ENCODE measurements around the gene PRKAR1B.

Gene PRKAR1B

DNA sequence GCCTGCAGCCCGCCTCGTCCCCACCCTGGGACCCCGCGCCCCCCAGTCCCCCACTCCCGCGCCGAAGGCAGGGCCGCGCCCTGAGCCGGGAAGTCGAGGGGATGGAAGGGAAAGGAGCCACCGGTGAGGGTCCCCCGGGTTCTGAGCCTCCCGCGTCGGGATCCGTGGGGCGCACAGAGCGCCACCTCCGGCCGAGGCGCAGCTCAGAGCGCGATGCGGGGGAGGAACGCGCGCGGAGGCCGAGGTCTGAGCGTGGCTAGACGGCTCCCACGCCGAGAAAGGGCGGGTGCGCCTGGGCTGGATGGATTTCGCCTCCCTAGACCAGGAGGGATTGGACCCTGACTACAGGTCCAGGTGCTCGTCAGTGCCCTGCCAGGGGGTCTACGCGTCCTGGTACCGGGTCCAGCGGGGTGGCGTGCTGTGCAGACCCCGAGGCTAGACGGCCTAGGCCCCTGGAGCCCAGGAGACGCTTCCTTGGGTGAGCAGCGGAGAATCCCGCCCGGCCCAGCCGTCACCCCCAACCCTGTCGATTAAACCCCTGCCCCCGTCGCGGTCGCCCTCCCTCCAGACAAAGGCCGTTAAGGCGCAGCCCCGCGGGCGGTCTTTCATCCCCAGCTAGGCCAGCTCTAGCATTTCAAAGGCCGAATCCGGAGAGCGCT, 206.4 kb downstream of the PRKAR1B start:
- TF ChIP-seq EZH2 (IDR thresholded peaks at IDR 0.05; ENCODE audit: borderline replicate concordance, low read length), result no peak
- TF ChIP-seq, protein P1, sequence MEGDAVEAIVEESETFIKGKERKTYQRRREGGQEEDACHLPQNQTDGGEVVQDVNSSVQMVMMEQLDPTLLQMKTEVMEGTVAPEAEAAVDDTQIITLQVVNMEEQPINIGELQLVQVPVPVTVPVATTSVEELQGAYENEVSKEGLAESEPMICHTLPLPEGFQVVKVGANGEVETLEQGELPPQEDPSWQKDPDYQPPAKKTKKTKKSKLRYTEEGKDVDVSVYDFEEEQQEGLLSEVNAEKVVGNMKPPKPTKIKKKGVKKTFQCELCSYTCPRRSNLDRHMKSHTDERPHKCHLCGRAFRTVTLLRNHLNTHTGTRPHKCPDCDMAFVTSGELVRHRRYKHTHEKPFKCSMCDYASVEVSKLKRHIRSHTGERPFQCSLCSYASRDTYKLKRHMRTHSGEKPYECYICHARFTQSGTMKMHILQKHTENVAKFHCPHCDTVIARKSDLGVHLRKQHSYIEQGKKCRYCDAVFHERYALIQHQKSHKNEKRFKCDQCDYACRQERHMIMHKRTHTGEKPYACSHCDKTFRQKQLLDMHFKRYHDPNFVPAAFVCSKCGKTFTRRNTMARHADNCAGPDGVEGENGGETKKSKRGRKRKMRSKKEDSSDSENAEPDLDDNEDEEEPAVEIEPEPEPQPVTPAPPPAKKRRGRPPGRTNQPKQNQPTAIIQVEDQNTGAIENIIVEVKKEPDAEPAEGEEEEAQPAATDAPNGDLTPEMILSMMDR (IDR thresholded peaks at IDR 0.05; ENCODE audit: low read length), result no peak
- no peaks in the 10 kb centered on the region for H3F3A ChIP-seq (ENCODE audit: insufficient read depth, low read length)
- H3K36me3 ChIP-seq (ENCODE audit: insufficient read depth, low read length), result no peaks in the 10 kb centered on the region
- no peaks in the 10 kb centered on the region for H4K20me1 ChIP-seq (ENCODE audit: insufficient read depth, low read length)
- no peaks in the 10 kb centered on the region for H3K79me2 ChIP-seq (ENCODE audit: insufficient read depth, low read length)
- H3K4me1 ChIP-seq (ENCODE audit: insufficient read depth, low read length, severe bottlenecking), result no peaks in the 10 kb centered on the region
- H3K9me3 ChIP-seq (ENCODE audit: low read length), result no peaks in the 10 kb centered on the region
- H3K9me2 ChIP-seq (ENCODE audit: low read depth, low read length), result no peaks in the 10 kb centered on the region
- no peak overlapping the region for H3K4me2 ChIP-seq (ENCODE audit: low read length)
- H3K27me3 ChIP-seq (ENCODE audit: insufficient read depth, low read length), result 0 out of 2 replicates have a peak, but pooled peaks cover 4% of the 10 kb centered on the region
- no peak overlapping the region for H3K9ac ChIP-seq (ENCODE audit: low read length)
- no peak overlapping the region for H3K4me3 ChIP-seq (ENCODE audit: low read depth, low read length, poor library complexity, severe bottlenecking)
- H3K27ac ChIP-seq (ENCODE audit: low read depth, low read length, poor library complexity, severe bottlenecking), result no peak overlapping the region
- no peak overlapping the region for H2AFZ ChIP-seq (ENCODE audit: low read length)

DNA sequence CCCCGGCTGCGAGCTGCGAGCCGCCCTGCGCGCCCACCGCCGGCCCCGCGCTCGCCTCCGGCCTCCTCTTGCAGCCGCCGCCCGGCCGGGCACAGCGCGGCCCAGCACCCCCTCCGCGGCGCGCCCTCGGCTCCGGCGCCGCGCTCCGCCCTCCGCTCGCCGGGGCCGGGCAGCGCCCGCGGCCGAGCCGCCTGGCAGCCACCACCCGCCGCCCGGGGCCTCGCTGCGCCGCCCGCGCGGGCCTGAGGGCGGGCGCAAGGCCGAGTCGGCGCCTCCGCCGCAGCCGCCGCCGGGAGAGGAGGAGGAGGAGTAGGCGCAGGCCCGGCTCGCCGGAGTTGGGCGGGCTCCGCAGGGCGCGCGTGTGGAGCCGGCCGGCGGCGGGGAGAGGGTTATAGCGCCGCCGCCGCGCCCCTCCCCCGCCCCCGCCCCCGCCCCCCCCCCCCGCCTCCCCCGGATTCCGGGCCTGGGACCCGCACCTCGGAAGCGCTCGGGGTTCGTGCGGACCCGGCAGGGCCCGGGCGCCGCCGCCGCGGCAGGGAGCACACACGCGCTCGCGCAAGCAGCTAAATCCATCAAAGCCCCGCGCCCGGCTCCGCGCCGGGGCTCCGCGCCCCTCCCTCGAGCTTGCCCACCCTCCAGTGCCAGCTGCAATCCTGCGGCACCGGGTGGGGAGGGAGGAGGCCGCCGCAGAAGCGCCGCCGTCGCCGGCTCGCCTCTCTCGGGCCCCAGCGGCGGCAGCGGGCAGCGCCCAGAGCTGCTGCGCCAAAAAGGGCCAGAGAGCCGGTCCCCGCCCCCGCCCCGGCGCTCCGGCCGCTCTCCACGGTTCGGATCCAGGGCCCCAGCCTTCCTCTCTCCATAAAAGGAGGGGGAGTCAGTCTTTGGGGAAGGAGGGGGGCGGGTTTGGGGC, 207.3 kb downstream of the PRKAR1B start, which contains the start of gene PDGFA:
Gene PDGFA (minus strand): TSS at position 363 of the 907 bp plus-strand sequence. CDS start 845 bp downstream, outside the sequence.
- Histone ChIP-seq H3K9me2 (ENCODE audit: low read depth, low read length) (no peaks in the 10 kb centered on the region), H3K4me3 (ENCODE audit: low read depth, low read length, poor library complexity, severe bottlenecking) (no peak within 1 kb of the TSS), H3K79me2 (ENCODE audit: insufficient read depth, low read length) (no peaks in the 10 kb centered on the region), H3K9me3 (ENCODE audit: low read length) (no peaks in the 10 kb centered on the region), H3K27ac (ENCODE audit: low read depth, low read length, poor library complexity, severe bottlenecking) (no peak within 1 kb of the TSS), H3K9ac (ENCODE audit: low read length) (no peak within 1 kb of the TSS), H4K20me1 (ENCODE audit: insufficient read depth, low read length) (no peaks in the 10 kb centered on the region), H3K4me1 (ENCODE audit: insufficient read depth, low read length, severe bottlenecking) (no peaks in the 10 kb centered on the region), H3K36me3 (ENCODE audit: insufficient read depth, low read length) (no peaks in the 10 kb centered on the region), H3K27me3 (ENCODE audit: insufficient read depth, low read length) (0 out of 2 replicates have a peak, but pooled peaks cover 4% of the 10 kb centered on the region), H3F3A (ENCODE audit: insufficient read depth, low read length) (no peaks in the 10 kb centered on the region), H2AFZ (ENCODE audit: low read length) (no peak within 1 kb of the TSS), H3K4me2 (ENCODE audit: low read length) (no peak within 1 kb of the TSS)
- TF ChIP-seq, protein P1 (IDR thresholded peaks at IDR 0.05; ENCODE audit: low read length), result no peak
- no peak for TF ChIP-seq EZH2 (IDR thresholded peaks at IDR 0.05; ENCODE audit: borderline replicate concordance, low read length)

DNA sequence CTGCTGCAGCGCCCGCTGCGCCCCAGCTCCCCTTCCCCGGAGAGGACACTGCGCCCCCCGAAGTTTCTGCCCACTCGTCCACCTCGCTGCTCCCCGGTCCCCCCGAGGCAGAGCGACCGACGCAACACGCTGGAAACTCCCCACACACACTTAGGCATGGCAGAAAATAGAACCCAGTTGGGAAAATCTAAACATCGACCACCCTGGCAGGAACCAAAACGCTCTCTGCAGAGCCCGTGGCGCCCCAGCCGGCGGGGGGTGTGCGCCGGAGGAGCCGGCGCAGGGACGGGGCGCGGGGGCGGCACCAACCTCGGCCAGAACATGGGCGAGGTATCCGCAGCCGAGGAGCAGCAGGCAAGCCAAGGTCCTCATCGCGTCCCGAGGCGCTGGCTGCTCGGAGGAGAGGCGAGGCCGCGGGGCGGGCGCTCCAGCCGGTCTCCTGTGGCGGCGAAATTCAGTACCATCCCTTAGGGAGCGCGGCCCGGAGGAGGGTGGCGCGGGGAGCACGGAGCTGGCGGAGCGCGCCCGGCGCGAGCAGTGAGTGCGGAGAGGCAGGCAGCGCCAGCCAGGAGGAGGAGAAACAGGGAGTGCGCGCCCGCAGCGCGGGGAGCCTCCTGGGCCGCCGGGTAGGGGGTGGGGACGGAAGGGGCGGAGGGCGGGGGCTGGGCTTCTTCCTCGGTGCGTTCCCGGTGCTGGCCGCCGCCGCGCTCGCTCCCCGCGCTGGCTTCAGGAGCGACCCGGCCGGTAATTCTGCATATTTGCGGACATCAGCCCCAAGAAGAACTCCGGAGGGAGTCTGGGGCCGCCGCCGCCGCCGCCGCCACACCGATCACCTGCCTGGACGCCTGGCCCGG, 208.2 kb downstream of the PRKAR1B start:
- H3K9me3 ChIP-seq (ENCODE audit: low read length), result no peaks in the 10 kb centered on the region
- 0 out of 2 replicates have a peak, but pooled peaks cover 4% of the 10 kb centered on the region for H3K27me3 ChIP-seq (ENCODE audit: insufficient read depth, low read length)
- no peaks in the 10 kb centered on the region for H3F3A ChIP-seq (ENCODE audit: insufficient read depth, low read length)
- no peak overlapping the region for H3K4me3 ChIP-seq (ENCODE audit: low read depth, low read length, poor library complexity, severe bottlenecking)
- no peak overlapping the region for H3K9ac ChIP-seq (ENCODE audit: low read length)
- H3K27ac ChIP-seq (ENCODE audit: low read depth, low read length, poor library complexity, severe bottlenecking), result no peak overlapping the region
- H3K4me2 ChIP-seq (ENCODE audit: low read length), result no peak overlapping the region
- no peaks in the 10 kb centered on the region for H3K9me2 ChIP-seq (ENCODE audit: low read depth, low read length)
- no peaks in the 10 kb centered on the region for H3K79me2 ChIP-seq (ENCODE audit: insufficient read depth, low read length)
- no peaks in the 10 kb centered on the region for H3K36me3 ChIP-seq (ENCODE audit: insufficient read depth, low read length)
- no peaks in the 10 kb centered on the region for H4K20me1 ChIP-seq (ENCODE audit: insufficient read depth, low read length)
- H2AFZ ChIP-seq (ENCODE audit: low read length), result no peak overlapping the region
- TF ChIP-seq EZH2 (IDR thresholded peaks at IDR 0.05; ENCODE audit: borderline replicate concordance, low read length), result no peak
- TF ChIP-seq, protein P1 (IDR thresholded peaks at IDR 0.05; ENCODE audit: low read length), result no peak
- no peaks in the 10 kb centered on the region for H3K4me1 ChIP-seq (ENCODE audit: insufficient read depth, low read length, severe bottlenecking)

Data from OCI-LY1 (cell line).